ENCODE measurements around the gene UGT1A10. TPM values are rescaled to one million over a fixed set of nuclear protein-coding genes. Genes with fewer than 3 reads are reported as not detected.

The UGT1A10 gene
- polyA plus RNA-seq, 1 donor from 2014 or later: not detected

- Histone ChIP-seq H3K9ac (ENCODE audit: low read length) (no peak overlapping the region), H3K4me2 (ENCODE audit: low read length) (no peak overlapping the region), H2AFZ (ENCODE audit: low read depth, low read length) (no peak overlapping the region), H3K9me3 (ENCODE audit: low read length) (no peaks in the 10 kb centered on the region), H3K79me2 (replicated peaks; ENCODE audit: insufficient read depth, low read length) (no peaks in the 10 kb centered on the region), H3F3A (ENCODE audit: insufficient read depth, low read length, poor library complexity, severe bottlenecking) (no peaks in the 10 kb centered on the region), H3K27ac (ENCODE audit: low read length) (no peak overlapping the region), H3K4me3 (ENCODE audit: low read length) (no peak overlapping the region), H3K9me2 (ENCODE audit: insufficient read depth, low read length) (no peaks in the 10 kb centered on the region), H3K27me3 (ENCODE audit: insufficient read depth, low read depth, low read length) (no peaks in the 10 kb centered on the region), H3K36me3 (ENCODE audit: insufficient read depth, low read length) (no peaks in the 10 kb centered on the region), H4K20me1 (ENCODE audit: insufficient read depth) (no peaks in the 10 kb centered on the region)
- TF ChIP-seq RAD21 (conservative IDR thresholded peaks at IDR 0.05) (no peak), REST (IDR thresholded peaks at IDR 0.05; ENCODE audit: borderline replicate concordance) (no peak), CTCF (IDR thresholded peaks at IDR 0.05; ENCODE audit: poor library complexity, severe bottlenecking) (no peak), EZH2 (IDR thresholded peaks at IDR 0.05; ENCODE audit: borderline replicate concordance, insufficient read depth, low read length, poor library complexity, severe bottlenecking) (no peak), POLR2AphosphoS5 (IDR thresholded peaks at IDR 0.05) (no peak), EP300 (conservative IDR thresholded peaks at IDR 0.05; ENCODE audit: poor library complexity, severe bottlenecking) (no peak), TAF1 (IDR thresholded peaks at IDR 0.05; ENCODE audit: low read depth) (no peak), SMC3 (conservative IDR thresholded peaks at IDR 0.05; ENCODE audit: poor library complexity) (no peak), MXI1 (conservative IDR thresholded peaks at IDR 0.05; ENCODE audit: poor library complexity, severe bottlenecking) (no peak)
Observed at GRCh38 chr2:233795735-233796171, 159.5 kb downstream of the UGT1A10 start.

- Histone ChIP-seq H2AFZ (ENCODE audit: low read depth, low read length) (no peak overlapping the region), H3K79me2 (replicated peaks; ENCODE audit: insufficient read depth, low read length) (no peaks in the 10 kb centered on the region), H3F3A (ENCODE audit: insufficient read depth, low read length, poor library complexity, severe bottlenecking) (no peaks in the 10 kb centered on the region), H3K9me2 (ENCODE audit: insufficient read depth, low read length) (no peaks in the 10 kb centered on the region), H3K9ac (ENCODE audit: low read length) (no peak overlapping the region), H3K36me3 (ENCODE audit: insufficient read depth, low read length) (no peaks in the 10 kb centered on the region), H3K9me3 (ENCODE audit: low read length) (no peaks in the 10 kb centered on the region), H3K27me3 (ENCODE audit: insufficient read depth, low read depth, low read length) (no peaks in the 10 kb centered on the region), H3K4me2 (ENCODE audit: low read length) (no peak overlapping the region), H3K4me3 (ENCODE audit: low read length) (no peak overlapping the region), H3K27ac (ENCODE audit: low read length) (no peak overlapping the region), H4K20me1 (ENCODE audit: insufficient read depth) (no peaks in the 10 kb centered on the region)
- TF ChIP-seq EP300 (conservative IDR thresholded peaks at IDR 0.05; ENCODE audit: poor library complexity, severe bottlenecking): no peak
- TF ChIP-seq EZH2 (IDR thresholded peaks at IDR 0.05; ENCODE audit: borderline replicate concordance, insufficient read depth, low read length, poor library complexity, severe bottlenecking): no peak
- TF ChIP-seq MXI1 (conservative IDR thresholded peaks at IDR 0.05; ENCODE audit: poor library complexity, severe bottlenecking): no peak
- TF ChIP-seq RAD21 (conservative IDR thresholded peaks at IDR 0.05): no peak
- TF ChIP-seq TAF1 (IDR thresholded peaks at IDR 0.05; ENCODE audit: low read depth): no peak
- no peak for TF ChIP-seq REST (IDR thresholded peaks at IDR 0.05; ENCODE audit: borderline replicate concordance)
- no peak for TF ChIP-seq CTCF (IDR thresholded peaks at IDR 0.05; ENCODE audit: poor library complexity, severe bottlenecking)
- no peak for TF ChIP-seq SMC3 (conservative IDR thresholded peaks at IDR 0.05; ENCODE audit: poor library complexity)
- no peak for TF ChIP-seq POLR2AphosphoS5 (IDR thresholded peaks at IDR 0.05)
Observed at GRCh38 chr2:233796254-233796653, 160.0 kb downstream of the UGT1A10 start.

Measured in neural cell (in vitro differentiated cells).